ENCODE results near the gene CD69. TPM values are rescaled to one million over a fixed set of nuclear protein-coding genes. Genes with fewer than 3 reads are reported as not detected.
A peak's percentile ranks its signal among the peaks of the same experiment; 100 is the strongest.
"Not testable (repeated sequence)": the region's sequence is repeated elsewhere in the genome, so short reads cannot be mapped to it uniquely, and the experiment has no call there.

Gene CD69
- total RNA-seq, 3 donors from 2014 or later = 7.4 to 21.4 (median 11.5) TPM

- no peak overlapping the region for H3K4me3 ChIP-seq
- H3K4me1 ChIP-seq = no peaks in the 10 kb centered on the region
- no peak overlapping the region for H3K27ac ChIP-seq
- H3K36me3 ChIP-seq = no peaks in the 10 kb centered on the region
- H3K9me3 ChIP-seq = no peaks in the 10 kb centered on the region
- intact Hi-C loops (cut with DNase I; ENCODE audit: low total_unique reads) = no loop called here
- no peak for DNase-seq (ENCODE audit: low spot score in 2 of 2)
- no peaks in the 10 kb centered on the region for H3K27me3 ChIP-seq
- no peak for TF ChIP-seq POLR2A (IDR thresholded peaks at IDR 0.05)
- no peak for TF ChIP-seq CTCF (IDR thresholded peaks at IDR 0.05)
- no peak for TF ChIP-seq POLR2AphosphoS5 (IDR thresholded peaks at IDR 0.05)
These were observed 15.5 kb downstream of the CD69 start for GRCh38 chr12:9745199-9745598.

- DNase-seq (ENCODE audit: low spot score in 2 of 2) = no peak
- Histone ChIP-seq H3K27ac (no peak overlapping the region), H3K4me3 (no peak overlapping the region), H3K4me1 (no peaks in the 10 kb centered on the region), H3K27me3 (no peaks in the 10 kb centered on the region), H3K36me3 (no peaks in the 10 kb centered on the region), H3K9me3 (no peaks in the 10 kb centered on the region)
- intact Hi-C loops (cut with DNase I; ENCODE audit: low total_unique reads) = no loop called here
- TF ChIP-seq POLR2AphosphoS5 (IDR thresholded peaks at IDR 0.05) = no peak
- no peak for TF ChIP-seq POLR2A (IDR thresholded peaks at IDR 0.05)
- TF ChIP-seq CTCF (IDR thresholded peaks at IDR 0.05) = no peak
These were observed 18.0 kb downstream of the CD69 start for GRCh38 chr12:9742661-9743060.

GRCh38 chr12:9741726-9742125 lies 19.0 kb downstream of the CD69 start:
- no peak overlapping the region for H3K27ac ChIP-seq
- DNase-seq (ENCODE audit: low spot score in 2 of 2) = no peak
- H3K4me3 ChIP-seq = no peak overlapping the region
- no peaks in the 10 kb centered on the region for H3K4me1 ChIP-seq
- TF ChIP-seq CTCF (IDR thresholded peaks at IDR 0.05) (no peak), POLR2AphosphoS5 (IDR thresholded peaks at IDR 0.05) (no peak), POLR2A (IDR thresholded peaks at IDR 0.05) (no peak)
- H3K36me3 ChIP-seq = no peaks in the 10 kb centered on the region
- intact Hi-C loops (cut with DNase I; ENCODE audit: low total_unique reads) = no loop called here
- H3K27me3 ChIP-seq = no peaks in the 10 kb centered on the region
- no peaks in the 10 kb centered on the region for H3K9me3 ChIP-seq

- Histone ChIP-seq H3K4me3 (peak overlapping the region; percentile 23 to 51 (median 41)), H3K27me3 (no peaks in the 10 kb centered on the region), H3K9me3 (no peaks in the 10 kb centered on the region), H3K27ac (no peak overlapping the region), H3K36me3 (no peaks in the 10 kb centered on the region), H3K4me1 (no peaks in the 10 kb centered on the region)
- TF ChIP-seq POLR2A (IDR thresholded peaks at IDR 0.05) (no peak), CTCF (IDR thresholded peaks at IDR 0.05) (no peak), POLR2AphosphoS5 (IDR thresholded peaks at IDR 0.05) (no peak)
- DNase-seq (ENCODE audit: low spot score in 2 of 2) = no peak
- intact Hi-C loops (cut with DNase I; ENCODE audit: low total_unique reads) = no loop called here
These were observed 20.5 kb downstream of the CD69 start for GRCh38 chr12:9740106-9740750.

GRCh38 chr12:9739404-9740105 lies 21.1 kb downstream of the CD69 start:
- H3K36me3 ChIP-seq; H3K27me3 ChIP-seq; H3K27ac ChIP-seq; H3K9me3 ChIP-seq; DNase-seq (ENCODE audit: low spot score in 2 of 2); intact Hi-C loops (cut with DNase I; ENCODE audit: low total_unique reads); H3K4me1 ChIP-seq: not testable (repeated sequence)
- peak overlapping the region; percentile 23 to 51 (median 41) for H3K4me3 ChIP-seq

- H3K4me1 ChIP-seq; intact Hi-C loops (cut with DNase I; ENCODE audit: low total_unique reads); H3K27ac ChIP-seq; H3K36me3 ChIP-seq; DNase-seq (ENCODE audit: low spot score in 2 of 2); H3K9me3 ChIP-seq; H3K27me3 ChIP-seq; H3K4me3 ChIP-seq: not testable (repeated sequence)
These were observed 21.8 kb downstream of the CD69 start for GRCh38 chr12:9738905-9739304.
